Stimulated activated CD8-positive, alpha-beta memory T cell treated with anti-CD3 and anti-CD28 coated beads, Interleukin-2, amount 100 ng/mL, for 48 hours (primary cell): Measurements from ENCODE around the gene SPRR2F.
"Not testable (repeated sequence)": the region's sequence is repeated elsewhere in the genome, so short reads cannot be mapped to it uniquely, and the experiment has no call there.

Experiments used
- DNase-seq, 2 donors: peaks; one replicate each; pipeline ENCODE4 v3.0.0-alpha.2; 2020; ENCODE audit warnings: low read depth in 2 of 2

SPRR2F gene

GRCh38 chr1:153113416-153113815 lies at the start of gene SPRR2F:
Gene SPRR2F, minus strand, starts transcription at chr1:153113516. Its CDS starts 783 bp downstream, at chr1:153112733.
- no peak for DNase-seq

GRCh38 chr1:153155541-153155940 lies 42.2 kb upstream of the SPRR2F start:
- DNase-seq: no peak

- DNase-seq: no peak
Observed at GRCh38 chr1:153152481-153152880, 39.2 kb upstream of the SPRR2F start.

- DNase-seq: no peak
Observed at GRCh38 chr1:153150846-153151245, 37.5 kb upstream of the SPRR2F start, which contains the start of gene SPRR2G. Gene SPRR2G, minus strand, starts transcription at chr1:153150890. Its CDS starts 780 bp downstream, at chr1:153150110.

GRCh38 chr1:153141377-153141776 lies 28.1 kb upstream of the SPRR2F start:
- DNase-seq: no peak

GRCh38 chr1:153140484-153140883 lies 27.2 kb upstream of the SPRR2F start:
- DNase-seq: no peak

- DNase-seq: no peak
Observed at GRCh38 chr1:153133743-153134142, 20.4 kb upstream of the SPRR2F start.

GRCh38 chr1:153133267-153133666 lies 20.0 kb upstream of the SPRR2F start:
- no peak for DNase-seq

- DNase-seq: not testable (repeated sequence)
Observed at GRCh38 chr1:153128688-153129087, 15.4 kb upstream of the SPRR2F start.

GRCh38 chr1:153127296-153127695 lies 14.0 kb upstream of the SPRR2F start:
- DNase-seq: no peak

GRCh38 chr1:153125536-153125935 lies 12.2 kb upstream of the SPRR2F start:
- DNase-seq: no peak

GRCh38 chr1:153123793-153124192 lies 10.5 kb upstream of the SPRR2F start:
- not testable (repeated sequence) for DNase-seq

- DNase-seq: no peak
Observed at GRCh38 chr1:153122831-153123421, 9.6 kb upstream of the SPRR2F start.

GRCh38 chr1:153120945-153121344 lies 7.6 kb upstream of the SPRR2F start:
- DNase-seq: no peak

- no peak for DNase-seq
Observed at GRCh38 chr1:153119491-153119971, 6.2 kb upstream of the SPRR2F start.

GRCh38 chr1:153115264-153115663 lies 1.9 kb upstream of the SPRR2F start:
- DNase-seq: not testable (repeated sequence)

- DNase-seq: not testable (repeated sequence)
Observed at GRCh38 chr1:153112454-153112853, 862 bp downstream of the SPRR2F start.

GRCh38 chr1:153100245-153100644 lies 13.1 kb downstream of the SPRR2F start:
- DNase-seq: no peak

GRCh38 chr1:153099461-153100045 lies 13.8 kb downstream of the SPRR2F start:
- DNase-seq: no peak

GRCh38 chr1:153095764-153096163 lies 17.6 kb downstream of the SPRR2F start:
- no peak for DNase-seq

GRCh38 chr1:153094426-153094825 lies 18.9 kb downstream of the SPRR2F start, which contains the start of gene SPRR2E:
Gene SPRR2E, minus strand, starts transcription at chr1:153094526. Its CDS starts 775 bp downstream, at chr1:153093751.
- DNase-seq: no peak

GRCh38 chr1:153087652-153088051 lies 25.7 kb downstream of the SPRR2F start:
- no peak for DNase-seq

- DNase-seq: no peak
Observed at GRCh38 chr1:153081736-153082135, 31.6 kb downstream of the SPRR2F start.
